SU-DHL-6 (cell line): Measurements from ENCODE around the gene DFFB.

Source experiments
- H2AFZ ChIP-seq: fragments of 200-600 bp; sonication (generic); 2 replicates; pipeline ENCODE4 v1.6.1; 2014; ENCODE audit warnings: low read depth, mild to moderate bottlenecking, moderate library complexity, mixed read lengths, antibody characterized with exemption, low read length; ENCODE audit not compliant: severe bottlenecking
- H3F3A ChIP-seq: fragments of 200-600 bp; shearing (Covaris generic); 2 replicates; pipeline ENCODE4 v1.6.0; 2016; ENCODE audit warnings: antibody characterized with exemption, mild to moderate bottlenecking; ENCODE audit not compliant: insufficient read depth
- H3K27ac ChIP-seq: fragments of 200-600 bp; sonication (generic); 2 replicates; pipeline ENCODE4 v1.5.1; 2016; ENCODE audit warnings: low read depth, mild to moderate bottlenecking, low read length, moderate library complexity, mixed read lengths
- H3K27me3 ChIP-seq: fragments of 200-600 bp; sonication (generic), shearing (Covaris generic); 2 replicates; pipeline ENCODE4 v1.6.0; 2014; ENCODE audit warnings: mild to moderate bottlenecking, low read length
- H3K36me3 ChIP-seq: fragments of 200-600 bp; sonication (generic); 2 replicates; pipeline ENCODE4 v1.6.1; 2014; ENCODE audit warnings: mild to moderate bottlenecking, low read length, mixed read lengths
- H3K4me2 ChIP-seq: fragments of 300-600, 200-600 bp; shearing (Covaris generic), sonication (generic); 2 replicates; pipeline ENCODE4 v1.6.0; 2014; ENCODE audit warnings: low read length, low read depth, mild to moderate bottlenecking; ENCODE audit not compliant: poor library complexity, severe bottlenecking
- H3K4me3 ChIP-seq: fragments of 200-600 bp; sonication (generic); 2 replicates; pipeline ENCODE4 v1.5.1; 2014; ENCODE audit warnings: antibody characterized with exemption, low read length, mild to moderate bottlenecking, mixed read lengths; ENCODE audit not compliant: insufficient read depth, poor library complexity, severe bottlenecking
- H3K79me2 ChIP-seq: fragments of 200-600 bp; sonication (generic); 2 replicates; pipeline ENCODE4 v1.6.1; 2014; ENCODE audit warnings: mild to moderate bottlenecking, low read length, moderate library complexity; ENCODE audit not compliant: insufficient read depth
- H3K9ac ChIP-seq: fragments of 200-600 bp; sonication (generic); 2 replicates; pipeline ENCODE4 v1.7.0; 2014; ENCODE audit warnings: mild to moderate bottlenecking, low read length
- H3K9me2 ChIP-seq: fragments of 200-600 bp; sonication (generic); replicated peaks from 2 replicates; pipeline ENCODE4 v1.6.1; 2014; ENCODE audit warnings: low read length; ENCODE audit not compliant: insufficient read depth
- H3K9me3 ChIP-seq: fragments of 200-600 bp; sonication (generic); 2 replicates; pipeline ENCODE4 v1.6.1; 2014; ENCODE audit warnings: low read length, mixed read lengths; ENCODE audit not compliant: insufficient read depth
- H4K20me1 ChIP-seq: fragments of 200-600 bp; sonication (generic); 2 replicates; pipeline ENCODE4 v1.6.1; 2014; ENCODE audit warnings: low read depth, mild to moderate bottlenecking, antibody characterized with exemption, low read length, moderate library complexity, mixed read lengths
- CTCF ChIP-seq: fragments of 200-600 bp; sonication (generic); IDR thresholded peaks from one replicate; pipeline ENCODE4 v1.5.1; 2017; ENCODE audit warnings: antibody characterized with exemption, mild to moderate bottlenecking, low read length, moderate library complexity; ENCODE audit not compliant: insufficient read depth, poor library complexity, severe bottlenecking
- EZH2phosphoT487 ChIP-seq: fragments of 200-600 bp; sonication (generic), shearing (Covaris generic); conservative IDR thresholded peaks from 2 replicates; pipeline ENCODE4 v1.6.1; 2018; ENCODE audit warnings: mild to moderate bottlenecking, antibody characterized with exemption, low read length, moderate library complexity, mixed read lengths

Gene DFFB

GRCh38 chr1:3816331-3817137 is 40.7 kb upstream of the DFFB start:
- TF ChIP-seq EZH2phosphoT487 (no peak), CTCF (no peak)
- no peak overlapping the region for H3K9ac ChIP-seq
- no peak overlapping the region for H2AFZ ChIP-seq

GRCh38 chr1:3817138-3817740 is 40.0 kb upstream of the DFFB start:
- H3K9me3 ChIP-seq, result no peaks in the 10 kb centered on the region

More at GRCh38 chr1:3816331-3817137, 40.7 kb upstream of the DFFB start:
- Histone ChIP-seq H4K20me1 (no peaks in the 10 kb centered on the region), H3K4me3 (no peak overlapping the region), H3K36me3 (no peaks in the 10 kb centered on the region), H3K79me2 (no peaks in the 10 kb centered on the region), H3K9me2 (no peaks in the 10 kb centered on the region), H3K27ac (no peak overlapping the region), H3K4me2 (no peak overlapping the region), H3K9me3 (no peaks in the 10 kb centered on the region), H3K27me3 (no peaks in the 10 kb centered on the region), H3F3A (no peaks in the 10 kb centered on the region)

GRCh38 chr1:3817821-3818597 is 39.3 kb upstream of the DFFB start:
- H3K4me2 ChIP-seq, result no peak overlapping the region

More at GRCh38 chr1:3817138-3817740, 40.0 kb upstream of the DFFB start:
- no peaks in the 10 kb centered on the region for H3K36me3 ChIP-seq
- no peaks in the 10 kb centered on the region for H4K20me1 ChIP-seq
- no peaks in the 10 kb centered on the region for H3K27me3 ChIP-seq
- no peaks in the 10 kb centered on the region for H3K79me2 ChIP-seq
- no peaks in the 10 kb centered on the region for H3F3A ChIP-seq
- TF ChIP-seq EZH2phosphoT487, result no peak
- no peak for TF ChIP-seq CTCF
- no peak overlapping the region for H2AFZ ChIP-seq
- no peaks in the 10 kb centered on the region for H3K9me2 ChIP-seq
- H3K9ac ChIP-seq, result no peak overlapping the region
- H3K4me3 ChIP-seq, result no peak overlapping the region
- H3K27ac ChIP-seq, result no peak overlapping the region
- no peak overlapping the region for H3K4me2 ChIP-seq

More at GRCh38 chr1:3817821-3818597, 39.3 kb upstream of the DFFB start:
- H3K4me3 ChIP-seq, result no peak overlapping the region
- no peak for TF ChIP-seq CTCF
- no peak for TF ChIP-seq EZH2phosphoT487
- H3K9me2 ChIP-seq, result no peaks in the 10 kb centered on the region
- H3K27ac ChIP-seq, result no peak overlapping the region
- H2AFZ ChIP-seq, result no peak overlapping the region
- no peaks in the 10 kb centered on the region for H3K9me3 ChIP-seq
- H3K36me3 ChIP-seq, result no peaks in the 10 kb centered on the region
- no peaks in the 10 kb centered on the region for H4K20me1 ChIP-seq
- no peaks in the 10 kb centered on the region for H3K79me2 ChIP-seq
- H3K9ac ChIP-seq, result no peak overlapping the region
- H3F3A ChIP-seq, result no peaks in the 10 kb centered on the region
- no peaks in the 10 kb centered on the region for H3K27me3 ChIP-seq
